ENCODE results near the gene DOLK.

- TF ChIP-seq POLR2A (IDR thresholded peaks at IDR 0.05; ENCODE audit: low read length) (no peak), GATA1 (IDR thresholded peaks at IDR 0.05; ENCODE audit: low read depth, low read length) (no peak)
Measured at GRCh38 chr9:128898382-128898781, 49.0 kb downstream of the DOLK start.
